GM18499 (cell line): ENCODE measurements around the gene PRKD2.
A peak's percentile ranks its signal among the peaks of the same experiment; 100 is the strongest.

Experiments
- ATAC-seq: cut with Tn5 transposase; IDR thresholded peaks from one replicate; pipeline ENCODE4 v1.9.1; 2021; ENCODE audit warnings: moderate number of reproducible peaks; ENCODE audit not compliant: insufficient read depth, unreplicated experiment

The PRKD2 gene

DNA sequence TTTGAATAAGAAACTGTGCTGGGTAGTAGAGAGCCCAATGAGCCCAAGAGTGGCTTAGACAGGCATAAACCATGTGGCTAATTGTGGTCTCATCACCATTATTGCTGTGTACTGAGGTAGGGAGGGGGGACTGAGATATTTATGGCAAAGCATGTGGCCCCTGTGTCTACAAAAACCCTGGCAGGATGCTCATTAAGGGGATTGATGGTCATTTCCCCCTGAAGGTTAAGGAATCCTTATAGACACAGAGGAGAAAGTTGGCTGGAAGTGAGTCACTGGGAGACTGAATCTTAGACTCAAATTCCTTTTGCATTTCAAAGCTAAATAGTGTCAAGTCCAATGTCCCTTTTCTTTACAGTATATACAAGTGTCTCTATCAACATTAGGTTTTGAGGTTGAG, 46.1 kb downstream of the PRKD2 start:
- no peak for ATAC-seq

GRCh38 chr19:46668662-46669061, 48.3 kb downstream of the PRKD2 start:
- ATAC-seq: no peak

DNA sequence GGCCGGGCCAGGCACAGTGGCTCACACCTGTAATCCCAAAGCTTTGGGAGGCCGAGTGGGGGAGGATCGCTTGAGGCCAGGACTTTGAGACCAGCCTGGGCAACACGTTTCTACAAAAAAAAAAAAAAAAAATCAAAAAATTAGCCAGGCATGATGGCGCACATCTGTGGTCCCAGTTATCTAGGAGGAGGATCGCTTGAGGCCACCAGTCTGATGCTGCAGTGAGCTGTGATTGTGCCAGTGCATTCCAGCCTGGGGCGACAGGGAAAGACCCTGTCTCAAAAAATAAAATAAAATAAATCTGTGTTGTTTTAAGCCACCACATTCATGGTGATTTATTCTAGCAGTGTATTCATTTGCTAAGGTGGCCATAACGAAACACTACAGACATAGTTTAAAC, 51.8 kb downstream of the PRKD2 start:
- no peak for ATAC-seq

DNA sequence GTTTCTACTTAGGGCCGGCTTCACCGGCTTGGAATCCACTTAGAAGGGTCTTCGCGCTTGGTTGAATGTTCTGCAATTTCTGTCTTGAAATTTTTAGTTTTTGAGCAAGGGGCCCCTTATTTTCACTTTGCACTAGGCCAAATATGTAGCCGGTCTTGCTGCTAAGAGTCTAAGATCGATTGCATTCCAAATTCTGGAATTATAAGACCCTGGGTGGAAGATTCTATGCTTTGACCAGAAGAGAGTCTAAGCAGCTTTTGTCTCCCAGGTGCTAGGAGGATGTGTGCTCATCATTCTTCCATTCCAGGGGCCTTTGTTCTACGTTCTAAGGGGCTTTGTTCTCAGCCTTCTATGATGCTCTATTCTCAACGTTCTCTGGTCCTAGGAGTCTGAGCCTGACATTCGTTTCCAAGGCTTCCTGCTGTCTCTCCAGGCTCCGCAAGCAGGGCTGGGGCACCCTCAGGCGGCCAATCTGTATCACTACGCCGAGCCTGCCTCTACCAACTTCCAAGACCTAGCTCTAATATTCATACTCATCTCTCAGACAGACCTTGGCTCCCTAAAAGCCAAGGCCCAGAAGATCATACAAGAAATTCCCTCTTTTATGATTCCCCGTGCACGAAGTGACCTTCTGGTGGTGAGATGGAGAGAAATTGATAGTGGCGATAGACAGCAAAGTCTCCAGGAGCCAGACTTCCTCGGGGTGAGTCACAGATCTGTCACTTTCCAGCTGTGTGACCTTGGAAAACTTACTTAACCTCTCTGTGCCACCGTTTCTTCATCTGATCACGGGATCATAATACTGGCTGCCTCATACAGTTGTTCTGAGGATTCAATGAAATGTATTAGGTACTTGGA, 55.0 kb downstream of the PRKD2 start:
- no peak for ATAC-seq

GRCh38 chr19:46661020-46661731, 55.7 kb downstream of the PRKD2 start, which contains the start of gene DACT3:
DACT3 (minus strand) TSS chr19:46661182; CDS start chr19:46661064, 118 bp downstream.
- peak; percentile 87 for ATAC-seq

GRCh38 chr19:46660551-46661019, 56.3 kb downstream of the PRKD2 start:
- ATAC-seq: no peak

GRCh38 chr19:46660008-46660517, 56.9 kb downstream of the PRKD2 start:
- no peak for ATAC-seq

- no peak for ATAC-seq
Observed at GRCh38 chr19:46659151-46660007, 57.5 kb downstream of the PRKD2 start.

DNA sequence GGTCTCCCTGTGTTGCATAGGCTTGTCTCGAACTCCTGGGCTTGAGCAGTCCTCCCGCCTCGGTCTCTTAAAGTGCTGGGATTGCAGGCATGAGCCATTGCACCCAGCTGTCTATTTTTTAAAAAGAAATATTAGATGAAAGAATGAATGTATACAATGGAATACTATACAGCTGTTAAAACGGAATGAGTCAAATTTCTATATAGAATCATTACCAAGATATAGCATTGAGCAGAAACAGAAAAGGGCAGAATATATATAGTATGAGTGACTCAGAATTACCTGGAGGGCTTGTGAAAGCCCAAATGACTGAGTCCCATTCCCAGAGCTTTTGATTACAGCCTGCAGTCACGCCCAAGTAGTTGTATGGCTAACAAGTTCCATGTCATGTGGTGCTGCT, 60.4 kb downstream of the PRKD2 start:
- ATAC-seq: no peak

GRCh38 chr19:46654621-46655152, 62.2 kb downstream of the PRKD2 start:
- no peak for ATAC-seq

DNA sequence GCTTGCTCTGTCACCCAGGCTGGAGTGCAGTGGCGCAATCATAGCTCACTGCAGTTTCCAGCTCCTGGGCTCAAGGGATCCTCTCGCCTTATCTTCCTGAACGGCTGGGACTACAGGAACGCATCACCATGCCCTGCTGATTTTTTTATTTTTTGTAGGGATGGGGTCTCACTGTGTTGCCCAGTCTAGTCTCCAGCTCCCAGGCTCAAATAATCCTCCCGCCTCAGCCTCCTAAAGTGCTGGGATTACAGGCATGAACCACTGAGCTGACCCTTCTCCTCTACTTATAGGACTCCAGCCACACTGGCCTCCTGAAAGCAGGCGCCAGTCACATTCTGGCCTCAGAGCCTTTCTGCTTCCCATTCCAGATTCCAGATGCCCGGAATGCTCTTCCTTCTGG, 66.5 kb downstream of the PRKD2 start:
- no peak for ATAC-seq

DNA sequence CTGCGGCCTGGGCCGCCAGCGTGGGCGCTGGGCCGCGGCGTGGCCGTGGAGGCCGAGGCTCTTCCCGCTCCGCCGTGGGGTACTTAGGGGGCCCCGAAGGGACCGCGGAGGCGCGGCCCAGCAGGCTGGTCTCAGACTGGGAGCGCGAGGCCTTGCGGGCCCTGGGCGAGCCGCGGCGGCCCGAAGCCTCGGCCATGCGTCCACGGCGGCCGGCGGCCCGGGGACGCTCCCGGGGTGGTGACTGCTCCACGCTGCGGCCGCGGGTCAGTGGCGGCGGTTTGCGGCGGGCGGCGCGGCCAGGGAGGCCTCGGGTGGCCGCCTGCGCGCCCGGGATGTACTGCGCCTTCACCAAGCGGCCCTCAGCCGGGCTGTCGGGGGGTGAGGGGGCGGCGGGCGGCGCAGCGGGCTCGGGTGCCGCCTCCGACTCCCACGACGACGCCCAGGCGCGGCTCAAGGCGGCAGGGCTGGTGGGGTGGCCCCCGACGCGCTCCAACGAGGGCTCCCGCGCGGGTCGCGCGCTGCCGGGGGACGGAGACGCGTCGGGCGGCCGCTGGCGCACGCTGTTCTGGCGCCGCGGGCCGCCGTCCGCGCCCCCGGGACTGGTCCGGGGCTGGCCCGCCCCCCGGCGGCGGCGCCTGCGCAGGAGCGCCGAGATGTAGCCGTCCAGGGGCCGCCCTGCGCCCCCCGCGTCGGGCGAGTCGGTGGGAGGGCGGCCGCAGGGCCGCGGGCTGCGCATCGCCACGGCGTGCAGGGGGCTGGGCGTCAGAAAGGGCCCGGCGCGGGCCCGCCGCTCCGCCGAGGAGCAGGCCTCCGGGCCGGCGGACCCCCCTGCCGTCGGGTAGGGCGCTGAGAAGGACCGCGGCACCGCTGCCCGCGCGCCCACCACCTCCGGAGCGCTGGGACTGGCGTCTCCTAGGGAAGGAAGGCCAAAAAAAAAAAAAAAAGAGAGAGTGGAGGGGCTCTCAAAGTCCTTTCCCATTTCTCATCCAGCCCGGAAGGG, 67.7 kb downstream of the PRKD2 start:
- ATAC-seq: no peak

DNA sequence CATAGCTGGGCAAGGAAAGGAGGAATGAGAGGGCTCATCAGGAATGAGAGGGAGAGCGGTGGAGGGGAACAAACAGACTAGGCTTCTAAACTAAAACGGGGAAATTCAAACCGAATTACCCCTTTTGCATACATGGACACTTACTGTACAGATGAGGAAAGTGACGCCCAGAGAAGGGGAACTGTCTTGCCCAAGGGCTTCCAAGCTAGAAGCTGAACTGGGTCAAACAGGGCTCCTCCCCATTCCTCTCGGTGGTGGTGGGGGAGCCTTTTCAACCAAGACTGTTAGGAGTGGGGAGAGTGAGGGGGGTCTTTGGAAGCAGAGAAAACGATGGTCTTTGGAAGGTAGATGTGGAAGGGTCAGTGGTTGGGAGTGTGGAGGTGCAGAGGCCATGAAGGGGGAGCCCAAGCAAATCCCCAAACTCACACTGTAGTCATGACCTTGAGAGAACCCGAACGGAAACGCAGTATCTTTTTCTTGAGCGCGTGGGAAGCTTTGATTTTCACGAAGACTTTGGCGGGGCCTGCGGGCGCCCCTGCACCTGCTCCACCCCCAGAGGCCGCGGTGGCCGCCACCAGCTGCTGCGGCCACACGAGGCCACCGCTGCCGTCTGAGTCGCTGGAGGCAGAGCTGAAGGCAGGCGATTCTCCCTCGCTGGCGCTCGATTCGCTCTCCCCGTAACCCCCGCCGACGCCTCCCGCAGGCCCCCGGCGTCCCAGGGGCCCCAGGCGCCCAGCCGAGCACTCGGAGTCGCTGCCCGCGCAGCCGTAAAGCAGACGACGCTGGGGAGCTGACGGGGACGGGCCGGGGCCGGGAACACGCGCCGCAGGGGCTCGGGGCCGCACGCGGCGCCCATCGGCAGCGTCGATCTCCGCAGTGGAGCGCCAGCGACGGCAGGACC, 68.6 kb downstream of the PRKD2 start:
- ATAC-seq: no peak

DNA sequence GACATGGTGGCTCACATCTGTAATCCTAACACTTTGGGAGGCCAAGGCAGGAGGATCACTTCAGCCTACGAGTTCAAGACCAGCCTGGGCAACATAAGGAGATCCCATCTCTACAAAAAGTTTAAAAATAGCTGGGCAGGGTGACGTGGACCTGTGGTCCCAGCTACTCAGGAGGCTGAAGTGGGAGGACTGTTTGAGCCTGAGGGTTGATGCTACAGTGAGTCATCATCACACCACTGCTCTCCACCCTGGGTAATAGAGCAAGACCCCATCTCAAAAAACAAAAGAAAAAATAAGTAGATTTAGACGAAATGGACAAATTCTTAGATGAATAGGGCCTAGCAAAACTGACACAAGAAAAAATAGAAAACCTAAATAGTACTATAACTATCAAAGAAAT, 70.5 kb downstream of the PRKD2 start:
- ATAC-seq: no peak

DNA sequence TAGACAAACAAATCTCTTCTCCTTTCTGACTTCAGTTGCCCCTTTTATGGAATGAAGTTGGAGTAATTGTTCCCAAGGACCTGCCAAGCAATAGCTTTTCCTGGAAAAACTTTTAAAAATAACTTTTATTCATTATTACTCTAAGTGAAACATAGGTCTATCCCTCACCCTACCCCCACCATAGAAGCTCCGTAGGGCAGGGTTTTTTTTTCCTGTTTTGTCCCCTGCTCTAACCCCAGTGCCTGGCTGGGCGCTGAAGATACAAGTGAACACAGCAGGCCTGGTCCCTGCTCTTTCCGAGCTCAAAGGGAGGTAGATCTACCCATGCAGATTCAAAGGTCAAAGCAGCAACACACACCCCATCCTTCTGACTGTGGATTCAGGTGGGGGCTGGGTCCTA, 72.2 kb downstream of the PRKD2 start:
- no peak for ATAC-seq

- no peak for ATAC-seq
Observed at GRCh38 chr19:46640656-46641055, 76.3 kb downstream of the PRKD2 start.

GRCh38 chr19:46639358-46640182, 77.3 kb downstream of the PRKD2 start:
- no peak for ATAC-seq
